ENCODE data around the gene TDRD15. TPM values are rescaled to one million over a fixed set of nuclear protein-coding genes. Genes with fewer than 3 reads are reported as not detected.

TDRD15 gene
- total RNA-seq, 1 experiment from 2014 or later: not detected

DNA sequence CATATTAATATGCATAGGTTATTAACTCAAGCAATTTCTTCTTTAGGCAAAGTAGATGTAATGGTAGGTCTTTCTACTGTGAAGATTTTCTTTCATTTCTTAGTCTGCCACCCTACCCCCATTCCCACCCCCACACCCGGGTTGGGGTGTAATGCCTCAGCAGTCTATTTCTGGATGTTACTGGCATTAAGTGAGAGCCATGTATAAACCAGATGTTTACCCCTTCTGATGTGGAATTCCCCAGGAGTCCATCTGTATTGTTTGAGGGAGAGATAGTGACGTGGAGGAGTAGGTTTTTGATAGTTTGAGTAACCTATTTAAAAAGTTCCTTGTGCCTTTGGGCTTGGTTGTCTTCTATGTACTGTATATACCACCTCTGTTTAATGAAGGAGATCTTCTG is 11.8 kb downstream of the TDRD15 start:
- TF ChIP-seq, protein P1, sequence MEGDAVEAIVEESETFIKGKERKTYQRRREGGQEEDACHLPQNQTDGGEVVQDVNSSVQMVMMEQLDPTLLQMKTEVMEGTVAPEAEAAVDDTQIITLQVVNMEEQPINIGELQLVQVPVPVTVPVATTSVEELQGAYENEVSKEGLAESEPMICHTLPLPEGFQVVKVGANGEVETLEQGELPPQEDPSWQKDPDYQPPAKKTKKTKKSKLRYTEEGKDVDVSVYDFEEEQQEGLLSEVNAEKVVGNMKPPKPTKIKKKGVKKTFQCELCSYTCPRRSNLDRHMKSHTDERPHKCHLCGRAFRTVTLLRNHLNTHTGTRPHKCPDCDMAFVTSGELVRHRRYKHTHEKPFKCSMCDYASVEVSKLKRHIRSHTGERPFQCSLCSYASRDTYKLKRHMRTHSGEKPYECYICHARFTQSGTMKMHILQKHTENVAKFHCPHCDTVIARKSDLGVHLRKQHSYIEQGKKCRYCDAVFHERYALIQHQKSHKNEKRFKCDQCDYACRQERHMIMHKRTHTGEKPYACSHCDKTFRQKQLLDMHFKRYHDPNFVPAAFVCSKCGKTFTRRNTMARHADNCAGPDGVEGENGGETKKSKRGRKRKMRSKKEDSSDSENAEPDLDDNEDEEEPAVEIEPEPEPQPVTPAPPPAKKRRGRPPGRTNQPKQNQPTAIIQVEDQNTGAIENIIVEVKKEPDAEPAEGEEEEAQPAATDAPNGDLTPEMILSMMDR (conservative IDR thresholded peaks at IDR 0.05): no peak
- Histone ChIP-seq H2BK5ac (ENCODE audit: insufficient read length, low read length) (no peak overlapping the region), H3K23me2 (ENCODE audit: insufficient read length, low read depth, low read length, poor library complexity, severe bottlenecking) (no peaks in the 10 kb centered on the region), H3K4ac (ENCODE audit: low read depth, low read length) (no peak overlapping the region), H3K27ac (ENCODE audit: insufficient read length, low read depth, low read length) (no peak overlapping the region), H2BK120ac (ENCODE audit: low read depth, low read length, poor library complexity, severe bottlenecking) (no peak overlapping the region), H3K79me1 (ENCODE audit: insufficient read depth, low read depth, low read length, poor library complexity, severe bottlenecking) (no peaks in the 10 kb centered on the region), H3K14ac (ENCODE audit: insufficient read depth, low read length) (no peak overlapping the region), H3K9me3 (ENCODE audit: control insufficient read depth, low read depth, low read length) (no peaks in the 10 kb centered on the region), H3K79me2 (ENCODE audit: insufficient read depth, low read length) (no peaks in the 10 kb centered on the region), H2BK15ac (ENCODE audit: low read depth, low read length) (no peak overlapping the region), H3T11ph (ENCODE audit: low read length) (no peak overlapping the region), H4K91ac (ENCODE audit: insufficient read length, low read depth, low read length) (no peak overlapping the region), H3K4me2 (ENCODE audit: insufficient read depth, insufficient read length, low read length) (no peak overlapping the region), H3K9ac (ENCODE audit: extremely low read depth, insufficient read length, low read length) (no peak overlapping the region), H3K27me3 (ENCODE audit: insufficient read depth, low read length) (no peaks in the 10 kb centered on the region), H3K56ac (ENCODE audit: insufficient read length, low read depth, low read length) (no peak overlapping the region), H2AFZ (ENCODE audit: low read length) (no peak overlapping the region), H3K18ac (ENCODE audit: insufficient read length, low read depth, low read length) (no peak overlapping the region), H4K5ac (ENCODE audit: insufficient read length, low read depth, low read length) (no peak overlapping the region), H2BK12ac (ENCODE audit: insufficient read length, low read depth, low read length) (no peak overlapping the region), H4K8ac (replicated peaks; ENCODE audit: insufficient read length, low read depth, low read length) (no peak overlapping the region), H2BK20ac (ENCODE audit: low read depth, low read length, poor library complexity, severe bottlenecking) (no peak overlapping the region), H2AK5ac (ENCODE audit: insufficient read length, low read length) (no peak overlapping the region), H3K23ac (ENCODE audit: insufficient read length, low read depth, low read length) (no peak overlapping the region), H4K20me1 (ENCODE audit: control insufficient read depth, insufficient read depth, insufficient read length) (no peaks in the 10 kb centered on the region), H3K4me1 (ENCODE audit: insufficient read depth, low read length) (no peaks in the 10 kb centered on the region)
- no peak for DNase-seq
- no peaks in the 10 kb centered on the region for H3K27me3 Mint-ChIP-seq (ENCODE audit: low read depth)
- H3K9me3 Mint-ChIP-seq: no peaks in the 10 kb centered on the region
- H3K4me1 Mint-ChIP-seq: no peaks in the 10 kb centered on the region
- no peak overlapping the region for H3K27ac Mint-ChIP-seq
- H3K4me3 Mint-ChIP-seq: no peak overlapping the region
- no CpG with 5 or more reads among the region's 2 CpGs for WGBS (ENCODE audit: extremely low coverage, insufficient read length, low lambda C conversion rate)
- no peaks in the 10 kb centered on the region for H3K36me3 Mint-ChIP-seq (ENCODE audit: insufficient read depth in 1 of 3, low read depth in 3 of 3)
